SKM-1 treated with dmso at 0.1 percent for 144 hours (cell line): ENCODE measurements around the gene NANOS2.
"Not testable (repeated sequence)": the region's sequence is repeated elsewhere in the genome, so short reads cannot be mapped to it uniquely, and the experiment has no call there.

Experiments used
- DNase-seq: peaks from one replicate; lab custom pipeline; 2025; ENCODE audit not compliant: unreplicated experiment; lab: John Stamatoyannopoulos, UW

Gene NANOS2

GRCh38 chr19:45876411-45877197 is 38.0 kb downstream of the NANOS2 start:
- DNase-seq: no peak

- no peak for DNase-seq
These were observed 38.5 kb downstream of the NANOS2 start for GRCh38 chr19:45876161-45876410.

- DNase-seq: no peak
These were observed 40.0 kb downstream of the NANOS2 start for GRCh38 chr19:45874620-45874966.

GRCh38 chr19:45873219-45873772 is 41.3 kb downstream of the NANOS2 start:
- no peak for DNase-seq

GRCh38 chr19:45872095-45872919 is 42.3 kb downstream of the NANOS2 start:
- DNase-seq: no peak

GRCh38 chr19:45870798-45871197 is 43.8 kb downstream of the NANOS2 start:
- DNase-seq: no peak

GRCh38 chr19:45867241-45867640 is 47.3 kb downstream of the NANOS2 start:
- DNase-seq: not testable (repeated sequence)

GRCh38 chr19:45866400-45867176 is 48.0 kb downstream of the NANOS2 start:
- no peak for DNase-seq

GRCh38 chr19:45865269-45865948 is 49.2 kb downstream of the NANOS2 start:
- DNase-seq: no peak

GRCh38 chr19:45864629-45865082 is 49.9 kb downstream of the NANOS2 start:
- DNase-seq: no peak

- DNase-seq: no peak
These were observed 50.5 kb downstream of the NANOS2 start, which contains the start of gene FOXA3 for GRCh38 chr19:45863840-45864628. Gene FOXA3 (plus strand): TSS chr19:45864326. CDS start chr19:45864457, 131 bp downstream.

GRCh38 chr19:45863335-45863839 is 51.2 kb downstream of the NANOS2 start:
- no peak for DNase-seq
